Uterus (tissue), 2 donors: ENCODE results near the gene OCA2.

Experiments used
- CTCF ChIP-seq, 4 experiments: fragments of 200-600 bp in 2 of 4; fragments of 450-650 bp in 2 of 4; sonication (generic) in 2 of 4; IDR thresholded peaks; one replicate each; pipeline ENCODE4 v1.5.1; 2016 to 2019; ENCODE audit warnings: antibody characterized with exemption in 4 of 4, mild to moderate bottlenecking in 2 of 4, moderate library complexity in 1 of 4
- POLR2A ChIP-seq, 2 donors: fragments of 450-650 bp; IDR thresholded peaks; one replicate each; pipeline ENCODE4 v1.6.1; 2016; ENCODE audit warnings: antibody characterized with exemption in 2 of 2, mild to moderate bottlenecking in 1 of 2, moderate library complexity in 1 of 2

GRCh38 chr15:27833974-27834373 lies 265.1 kb downstream of the OCA2 start:
- TF ChIP-seq CTCF (IDR thresholded peaks at IDR 0.05) (no peak), POLR2A (IDR thresholded peaks at IDR 0.05) (no peak)
